WI38 (cell line): ENCODE measurements around the gene LYPD3.

Experiments used
- H3K4me3 ChIP-seq: 2 replicates; pipeline ENCODE4 v1.5.1; 2011; ENCODE audit warnings: low read depth, mild to moderate bottlenecking, control low read depth, low read length
- CTCF ChIP-seq: IDR thresholded peaks from 2 replicates; pipeline ENCODE4 v1.5.1; 2012; ENCODE audit warnings: low read depth, mild to moderate bottlenecking, control low read depth, low read length

LYPD3 gene

DNA sequence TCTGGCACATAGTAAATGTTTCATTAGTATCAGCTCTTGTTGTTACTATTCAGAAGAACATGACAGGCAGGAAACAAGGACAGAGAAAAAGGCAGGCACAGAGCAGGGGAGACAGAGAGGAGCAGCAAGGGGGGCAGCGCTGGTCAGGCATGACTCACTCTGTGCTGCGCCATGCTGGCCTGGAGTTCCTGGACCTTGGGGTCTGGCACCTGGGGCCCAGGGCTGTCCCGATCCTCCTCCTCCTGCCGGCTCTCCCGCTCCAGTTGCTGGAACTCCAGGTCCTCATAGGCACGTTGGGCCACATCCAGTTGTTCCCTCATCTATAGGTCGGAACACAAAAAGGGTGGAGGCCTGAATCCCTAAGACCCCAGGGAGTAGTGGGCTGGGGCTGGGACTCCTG, 31.6 kb upstream of the LYPD3 start:
- TF ChIP-seq CTCF: no peak
- no peak overlapping the region for H3K4me3 ChIP-seq

DNA sequence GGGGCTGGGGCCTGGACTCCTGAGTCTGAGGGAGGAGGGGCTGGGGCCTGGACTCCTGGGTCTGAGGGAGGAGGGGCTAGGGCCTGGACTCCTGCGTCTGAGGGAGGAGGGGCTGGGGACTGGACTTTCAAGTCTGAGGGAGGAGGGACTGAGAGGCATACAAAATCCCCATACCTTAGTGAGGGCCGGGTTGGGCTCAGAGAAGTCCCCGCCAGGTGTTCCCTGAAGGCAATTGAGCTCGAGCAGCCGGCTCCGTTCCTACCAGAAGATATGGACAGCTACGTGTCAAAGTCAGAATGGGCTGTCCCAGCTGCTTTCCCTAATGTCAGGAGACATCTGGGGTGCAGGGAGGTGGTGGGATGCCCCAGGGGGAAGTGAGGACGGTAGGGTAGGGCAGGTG, 29.7 kb upstream of the LYPD3 start:
- H3K4me3 ChIP-seq: no peak overlapping the region
- no peak for TF ChIP-seq CTCF

GRCh38 chr19:43490759-43491158, 25.4 kb upstream of the LYPD3 start:
- H3K4me3 ChIP-seq: no peak overlapping the region
- TF ChIP-seq CTCF: no peak

- no peak overlapping the region for H3K4me3 ChIP-seq
- TF ChIP-seq CTCF: no peak
These were observed 24.7 kb upstream of the LYPD3 start for GRCh38 chr19:43489979-43490599.

- TF ChIP-seq CTCF: no peak
- no peak overlapping the region for H3K4me3 ChIP-seq
These were observed 23.9 kb upstream of the LYPD3 start for GRCh38 chr19:43489310-43489709.

GRCh38 chr19:43488179-43488578, 22.8 kb upstream of the LYPD3 start:
- H3K4me3 ChIP-seq: no peak overlapping the region
- no peak for TF ChIP-seq CTCF

DNA sequence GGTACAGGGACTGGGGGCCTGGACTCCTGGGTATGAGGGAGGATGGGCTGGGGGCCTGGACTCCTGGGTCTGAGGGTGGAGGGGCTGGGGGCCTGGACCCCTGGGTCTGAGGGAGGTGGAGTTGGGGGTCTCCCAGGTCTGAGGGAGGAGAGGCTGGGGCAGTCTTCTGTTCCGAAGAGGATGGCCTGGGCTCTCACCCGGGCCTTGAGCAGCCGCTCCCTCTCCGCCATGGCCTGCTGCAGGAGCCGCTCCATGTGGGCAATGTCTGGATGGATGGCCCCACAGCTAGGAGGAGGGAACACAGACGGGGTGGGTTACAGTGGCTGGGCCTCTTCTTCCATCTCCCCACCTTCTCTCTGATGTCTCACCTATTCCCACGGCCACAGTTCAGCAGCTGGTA, 21.0 kb upstream of the LYPD3 start:
- TF ChIP-seq CTCF: no peak
- H3K4me3 ChIP-seq: no peak overlapping the region
